Measurements from ENCODE around the gene TMEM164. TPM values are rescaled to one million over a fixed set of nuclear protein-coding genes. Genes with fewer than 3 reads are reported as not detected.

TMEM164 gene
- total RNA-seq, 1 experiment from 2014 or later: 31.1 TPM

GRCh38 chrX:110167952-110168451 lies 165.1 kb downstream of the TMEM164 start:
- peak; percentile 26 for DNase-seq (ENCODE audit: low read depth)

GRCh38 chrX:110168585-110168984 lies 165.7 kb downstream of the TMEM164 start:
- DNase-seq (ENCODE audit: low read depth): peak; percentile 46

DNA sequence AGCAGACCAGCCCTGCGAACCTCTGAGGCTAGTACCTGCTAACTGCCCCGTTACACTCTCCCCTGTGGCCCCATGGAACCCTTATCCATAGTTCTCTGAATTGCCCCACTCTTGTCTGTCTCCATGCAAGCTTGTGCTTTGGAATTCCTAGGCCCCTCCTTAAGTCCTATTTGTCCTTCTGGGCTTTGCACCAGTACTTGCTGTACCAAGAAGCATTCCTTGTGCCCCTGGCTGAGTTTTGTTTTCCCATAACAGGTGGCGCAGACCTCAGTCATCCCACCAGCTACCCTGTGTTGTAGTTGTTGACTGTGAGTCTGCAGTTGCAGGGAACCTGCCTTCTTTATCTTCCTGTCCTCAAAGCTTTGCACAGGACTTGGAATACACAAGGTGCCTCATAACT lies 167.1 kb downstream of the TMEM164 start:
- no peak for DNase-seq (ENCODE audit: low read depth)

GRCh38 chrX:110171442-110171841 lies 168.5 kb downstream of the TMEM164 start:
- no peak for DNase-seq (ENCODE audit: low read depth)

GRCh38 chrX:110172215-110172614 lies 169.3 kb downstream of the TMEM164 start:
- DNase-seq (ENCODE audit: low read depth): no peak

DNA sequence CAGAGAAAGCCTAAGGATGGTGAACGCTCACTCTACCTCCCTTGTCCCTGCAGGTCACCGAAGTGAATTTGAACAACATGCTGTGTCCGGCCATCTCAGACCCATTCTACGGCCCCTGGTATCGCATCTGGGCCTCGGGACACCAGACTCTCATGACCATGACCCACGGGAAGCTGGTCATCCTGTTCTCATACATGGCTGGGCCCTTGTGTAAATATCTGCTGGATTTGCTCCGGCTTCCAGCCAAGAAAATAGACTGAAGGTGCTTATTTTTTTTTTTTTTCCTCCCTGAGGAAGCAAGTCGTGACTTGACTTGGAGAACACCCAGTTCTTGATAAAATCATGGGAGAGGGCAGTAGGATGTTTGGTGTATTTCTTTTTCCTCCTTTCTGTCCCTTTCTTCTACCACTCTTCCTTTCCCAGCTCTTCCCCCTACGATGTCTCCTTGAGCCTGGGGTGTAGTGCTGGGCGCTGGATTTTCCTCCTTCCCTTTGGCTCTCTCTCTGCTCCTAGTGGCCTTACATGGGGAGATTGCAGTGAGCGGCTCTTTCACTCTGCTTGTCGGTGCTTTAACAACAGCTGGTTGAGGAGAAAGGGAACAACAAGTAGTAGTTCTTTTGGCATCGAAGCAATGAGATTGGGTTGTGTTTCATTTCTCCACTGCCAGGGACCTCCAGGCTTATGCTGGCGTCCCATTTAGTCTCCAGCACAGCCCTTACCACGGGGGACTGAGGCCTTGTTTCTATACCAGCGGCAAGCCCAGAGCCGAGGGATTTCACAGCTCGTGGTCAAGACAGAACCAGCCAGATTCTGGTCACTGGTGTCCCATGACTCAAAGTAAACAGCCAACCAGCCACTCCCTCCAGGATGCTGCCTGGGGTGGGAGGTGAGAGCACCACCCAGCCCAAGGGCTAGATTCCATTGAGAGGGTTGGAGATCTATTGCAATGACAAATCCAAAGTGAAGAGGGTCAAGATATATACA lies 170.6 kb downstream of the TMEM164 start:
- no peak for DNase-seq (ENCODE audit: low read depth)

- no peak for DNase-seq (ENCODE audit: low read depth)
Measured at GRCh38 chrX:110175146-110175545, 172.2 kb downstream of the TMEM164 start.

DNA sequence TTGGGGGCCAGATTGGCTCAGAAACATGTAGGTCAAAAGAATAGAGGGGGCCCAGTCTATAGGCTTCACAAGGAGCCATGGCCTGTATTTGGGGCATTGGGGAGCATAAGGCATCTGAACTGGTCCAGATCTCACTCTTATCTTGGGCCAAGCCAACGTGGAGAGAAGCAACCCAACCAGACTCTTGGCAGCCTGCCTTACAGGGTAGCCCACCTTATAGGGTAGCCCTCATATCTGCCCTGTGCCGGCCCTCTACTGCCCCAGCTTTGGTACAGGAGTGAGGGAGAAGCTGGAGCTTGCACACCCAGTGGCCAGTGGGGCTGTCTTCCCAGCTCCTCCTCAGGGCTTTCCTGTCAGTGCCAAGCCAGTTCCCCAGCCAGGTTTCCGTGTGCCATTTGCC lies 172.8 kb downstream of the TMEM164 start:
- no peak for DNase-seq (ENCODE audit: low read depth)

DNA sequence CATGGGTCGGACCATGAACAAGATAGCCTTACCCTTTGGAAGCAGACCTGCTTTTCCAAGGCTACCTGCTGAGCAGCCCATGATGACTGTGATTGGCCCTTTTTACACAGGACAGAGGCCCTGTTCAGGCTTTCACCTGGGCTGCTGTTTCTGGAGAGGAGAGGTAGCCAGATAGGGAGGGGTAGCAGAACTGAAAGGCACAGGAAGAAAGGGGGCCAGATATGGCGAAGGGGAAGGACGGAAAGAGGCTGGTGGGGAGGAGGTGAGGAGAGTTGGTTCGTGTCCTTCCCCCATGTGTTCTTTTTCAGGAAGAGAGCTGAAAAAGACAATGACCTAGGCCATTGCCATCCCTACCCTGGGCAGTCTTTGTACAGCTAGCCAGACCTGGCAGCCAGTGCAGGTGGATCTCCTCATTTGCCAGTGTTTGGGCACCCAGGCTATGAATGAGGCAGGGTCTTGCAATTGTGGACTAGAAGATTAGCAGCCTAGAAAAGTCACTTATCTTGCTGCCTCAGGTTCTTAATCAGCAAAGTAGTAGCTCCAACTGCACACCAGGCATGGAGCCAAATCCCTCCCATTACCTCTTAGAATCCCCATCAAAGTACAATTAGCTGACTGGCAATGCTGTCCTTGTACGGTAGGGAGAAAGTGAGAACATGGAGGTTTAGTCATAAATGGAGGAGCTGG lies 175.4 kb downstream of the TMEM164 start:
- DNase-seq (ENCODE audit: low read depth): no peak

GRCh38 chrX:110180176-110180927 lies 177.4 kb downstream of the TMEM164 start:
- DNase-seq (ENCODE audit: low read depth): peak; percentile 58

DNA sequence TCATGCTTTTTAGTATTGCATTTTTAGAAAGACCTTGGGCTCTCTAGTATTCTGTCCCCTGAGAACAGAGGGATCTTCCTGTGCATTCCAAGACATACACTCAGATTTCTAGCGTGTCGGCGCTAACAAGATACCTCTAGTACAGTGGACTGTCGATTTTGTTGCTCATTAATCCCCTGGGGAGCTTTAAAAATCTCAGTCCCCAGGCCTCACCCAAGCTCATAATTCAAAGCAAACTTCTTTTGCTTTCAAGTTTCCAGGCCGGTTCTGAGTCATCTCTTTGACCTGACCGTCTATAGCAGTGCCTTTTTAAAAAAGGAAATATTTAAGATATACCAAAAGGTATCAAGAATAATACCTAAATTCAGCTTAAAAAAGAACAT lies 178.0 kb downstream of the TMEM164 start:
- peak; percentile 26 for DNase-seq (ENCODE audit: low read depth)

DNA sequence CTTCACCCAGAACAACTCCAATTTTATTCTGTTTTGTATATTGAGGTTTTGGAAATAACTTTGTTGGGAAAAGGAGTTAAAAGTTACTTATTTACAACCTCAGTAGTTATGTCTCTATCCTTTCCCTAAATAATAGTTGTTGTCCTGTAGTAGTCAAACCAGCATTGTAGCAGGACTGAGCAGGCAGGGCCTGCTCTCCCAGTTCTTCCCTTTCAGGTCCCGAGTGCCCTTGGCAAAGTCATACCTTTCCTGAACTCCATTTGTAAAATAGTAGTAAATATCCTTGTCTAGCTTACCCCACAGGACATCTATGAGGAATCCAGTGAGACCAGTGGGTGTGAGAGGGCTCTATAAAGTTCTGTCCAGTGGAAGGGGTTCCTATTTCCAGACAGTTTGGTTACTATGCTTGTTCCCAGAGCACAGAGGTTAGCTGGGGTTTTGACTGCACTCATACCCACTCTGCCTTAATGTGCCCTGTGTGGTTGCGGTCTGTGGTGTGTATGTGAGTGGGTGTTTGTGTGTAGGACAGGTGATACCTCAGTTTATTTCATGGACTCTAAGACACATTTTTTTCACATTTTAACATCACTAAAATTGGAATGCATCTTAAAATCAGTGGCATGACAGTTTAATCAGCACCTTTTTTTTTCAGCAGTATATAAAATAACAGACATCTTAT lies 178.7 kb downstream of the TMEM164 start:
- DNase-seq (ENCODE audit: low read depth): no peak

GRCh38 chrX:110182362-110182761 lies 179.4 kb downstream of the TMEM164 start:
- no peak for DNase-seq (ENCODE audit: low read depth)

GRCh38 chrX:110182865-110183264 lies 180.0 kb downstream of the TMEM164 start:
- DNase-seq (ENCODE audit: low read depth): no peak

- no peak for DNase-seq (ENCODE audit: low read depth)
Measured at GRCh38 chrX:110183314-110183713, 180.4 kb downstream of the TMEM164 start.

DNA sequence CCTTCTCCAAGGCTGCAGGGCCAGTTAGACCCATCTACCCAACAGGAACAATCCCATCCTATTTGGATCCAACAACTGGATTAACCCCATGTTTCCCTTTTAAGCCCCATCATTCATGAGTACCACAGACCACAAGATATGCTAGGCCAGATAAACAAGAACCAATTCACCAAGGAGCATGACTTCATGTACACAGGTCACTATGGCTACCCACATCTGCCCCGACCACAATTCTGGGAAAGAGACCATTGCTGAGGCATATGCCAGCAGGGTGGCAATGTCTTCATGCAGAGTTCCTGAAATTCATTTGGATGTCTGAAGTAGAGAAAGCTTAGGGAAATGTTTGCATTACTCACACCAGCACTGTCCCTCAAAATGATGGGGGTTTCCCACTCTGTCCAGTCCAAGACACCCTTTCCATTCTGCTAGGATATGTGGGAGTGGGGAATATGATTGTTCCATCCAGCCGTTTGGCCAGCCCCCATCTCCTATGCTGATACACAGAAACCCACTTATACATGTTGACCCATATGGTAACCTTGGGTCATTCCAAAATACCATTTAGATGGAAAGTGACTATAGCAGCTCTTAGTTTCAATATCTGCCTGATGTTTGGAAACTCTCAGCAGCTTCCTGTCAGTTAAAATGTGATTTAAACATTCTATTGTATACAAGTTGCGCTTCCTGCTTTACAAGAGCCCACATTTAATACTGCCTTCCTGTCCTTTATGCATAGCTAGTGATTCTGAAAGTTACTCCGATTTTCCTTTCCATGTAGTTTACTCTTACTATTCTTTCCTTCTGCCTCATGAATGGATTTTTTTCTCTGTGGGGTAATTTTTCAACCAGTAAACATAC lies 186.0 kb downstream of the TMEM164 start:
- peak; percentile 37 for DNase-seq (ENCODE audit: low read depth)

DNA sequence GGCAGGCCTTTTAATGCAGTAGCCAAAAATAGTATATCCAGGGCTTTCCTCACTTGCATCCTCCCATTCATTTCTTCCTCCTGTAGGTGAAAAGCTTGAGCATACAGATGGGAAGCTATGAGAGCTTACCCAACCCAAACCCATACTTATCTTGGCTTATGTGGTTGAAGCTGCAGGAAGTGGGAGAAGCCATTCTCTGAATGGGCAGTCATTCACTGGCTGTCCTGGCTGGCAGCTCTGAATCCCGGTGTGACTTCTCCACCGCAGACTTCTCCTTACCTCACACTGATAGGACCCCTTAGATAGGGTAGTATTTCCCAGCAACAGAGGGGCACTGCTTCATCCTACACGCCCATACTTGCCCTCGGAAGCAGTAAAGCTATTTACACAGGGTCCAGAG lies 189.6 kb downstream of the TMEM164 start:
- DNase-seq (ENCODE audit: low read depth): no peak

- DNase-seq (ENCODE audit: low read depth): no peak
Measured at GRCh38 chrX:110194977-110195376, 192.1 kb downstream of the TMEM164 start.

GRCh38 chrX:110201799-110202198 lies 198.9 kb downstream of the TMEM164 start:
- no peak for DNase-seq (ENCODE audit: low read depth)

DNA sequence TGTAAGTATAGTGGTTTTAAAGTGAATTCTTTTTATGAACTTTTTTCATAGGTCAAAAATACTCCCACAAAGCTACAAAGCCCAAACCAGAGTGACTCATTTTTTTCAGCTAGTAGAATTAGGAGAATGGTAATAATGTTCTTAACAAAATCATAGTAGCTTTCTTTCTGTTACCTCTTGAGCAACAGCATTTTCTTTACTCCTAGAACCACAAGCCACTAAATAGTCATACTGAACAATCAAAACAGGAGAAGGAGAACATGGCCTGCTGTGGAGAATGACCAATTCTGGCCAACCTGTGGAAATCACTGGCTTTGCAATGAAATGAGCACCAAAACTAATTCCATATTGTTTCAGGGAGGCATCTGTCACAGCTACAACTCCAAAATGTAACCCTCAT lies 202.1 kb downstream of the TMEM164 start:
- no peak for DNase-seq (ENCODE audit: low read depth)

All from Daoy (cell line).